Kidney tubule cell (primary cell): ENCODE results near the gene SLC15A2.
"Not testable (repeated sequence)": the region's sequence is repeated elsewhere in the genome, so short reads cannot be mapped to it uniquely, and the experiment has no call there.

ENCODE experiments used
- DNase-seq: peaks from one replicate; pipeline ENCODE4 v3.0.0-alpha.2; 2018; ENCODE audit warnings: low spot score

The SLC15A2 gene, protein sequence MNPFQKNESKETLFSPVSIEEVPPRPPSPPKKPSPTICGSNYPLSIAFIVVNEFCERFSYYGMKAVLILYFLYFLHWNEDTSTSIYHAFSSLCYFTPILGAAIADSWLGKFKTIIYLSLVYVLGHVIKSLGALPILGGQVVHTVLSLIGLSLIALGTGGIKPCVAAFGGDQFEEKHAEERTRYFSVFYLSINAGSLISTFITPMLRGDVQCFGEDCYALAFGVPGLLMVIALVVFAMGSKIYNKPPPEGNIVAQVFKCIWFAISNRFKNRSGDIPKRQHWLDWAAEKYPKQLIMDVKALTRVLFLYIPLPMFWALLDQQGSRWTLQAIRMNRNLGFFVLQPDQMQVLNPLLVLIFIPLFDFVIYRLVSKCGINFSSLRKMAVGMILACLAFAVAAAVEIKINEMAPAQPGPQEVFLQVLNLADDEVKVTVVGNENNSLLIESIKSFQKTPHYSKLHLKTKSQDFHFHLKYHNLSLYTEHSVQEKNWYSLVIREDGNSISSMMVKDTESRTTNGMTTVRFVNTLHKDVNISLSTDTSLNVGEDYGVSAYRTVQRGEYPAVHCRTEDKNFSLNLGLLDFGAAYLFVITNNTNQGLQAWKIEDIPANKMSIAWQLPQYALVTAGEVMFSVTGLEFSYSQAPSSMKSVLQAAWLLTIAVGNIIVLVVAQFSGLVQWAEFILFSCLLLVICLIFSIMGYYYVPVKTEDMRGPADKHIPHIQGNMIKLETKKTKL

DNA sequence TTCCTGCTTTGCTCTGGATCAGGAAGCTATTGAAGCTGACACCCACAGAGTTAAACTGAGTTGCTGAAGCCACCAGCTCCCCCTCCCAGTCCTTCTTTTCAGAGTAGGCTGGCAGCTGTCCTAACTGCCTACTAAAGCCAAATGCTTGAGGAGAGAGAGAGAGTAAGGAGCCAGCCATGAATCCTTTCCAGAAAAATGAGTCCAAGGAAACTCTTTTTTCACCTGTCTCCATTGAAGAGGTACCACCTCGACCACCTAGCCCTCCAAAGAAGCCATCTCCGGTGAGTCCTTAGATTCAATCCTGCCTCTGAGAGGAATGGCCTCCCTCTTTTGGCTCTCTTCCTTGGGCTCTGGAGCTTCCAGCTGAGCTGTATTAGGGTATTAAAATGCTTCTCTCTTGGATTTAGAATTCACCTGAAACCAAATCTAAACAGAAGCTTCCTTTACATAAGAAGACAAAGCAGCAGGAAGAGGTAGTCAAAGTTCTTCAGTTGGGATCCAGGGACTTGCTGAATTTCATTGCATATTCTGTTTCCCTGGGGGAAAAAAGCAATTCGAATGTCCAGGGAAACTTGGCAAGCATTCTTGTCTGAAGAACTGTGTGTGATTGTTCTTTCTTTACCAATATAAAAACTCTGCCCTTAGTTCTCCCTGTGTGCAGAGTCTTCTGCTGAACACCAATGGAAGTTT, at the start of gene SLC15A2:
Gene SLC15A2 (plus strand): TSS at position 101 of the 690 bp plus-strand sequence. CDS start 76 bp downstream, at position 177.
- peak; percentile 15 for DNase-seq

DNA sequence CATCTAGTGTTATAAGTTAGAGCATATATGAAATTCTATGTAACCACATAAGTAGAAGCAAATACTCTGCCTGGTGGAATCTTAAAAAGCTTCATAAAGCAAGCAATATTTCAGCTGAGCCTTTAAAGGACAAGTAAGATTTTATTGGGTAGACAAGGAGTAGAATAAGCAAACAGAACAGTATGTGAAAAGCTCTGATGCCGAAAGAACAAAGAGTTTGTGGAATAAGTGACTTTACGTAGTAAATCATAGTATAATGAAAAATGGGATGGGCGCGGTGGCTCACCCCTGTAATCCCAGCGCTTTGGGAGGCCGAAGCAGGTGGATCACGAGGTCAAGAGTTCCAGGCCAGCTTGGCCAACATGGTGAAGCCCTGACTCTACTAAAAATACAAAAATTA, 49.3 kb upstream of the SLC15A2 start:
- no peak for DNase-seq

DNA sequence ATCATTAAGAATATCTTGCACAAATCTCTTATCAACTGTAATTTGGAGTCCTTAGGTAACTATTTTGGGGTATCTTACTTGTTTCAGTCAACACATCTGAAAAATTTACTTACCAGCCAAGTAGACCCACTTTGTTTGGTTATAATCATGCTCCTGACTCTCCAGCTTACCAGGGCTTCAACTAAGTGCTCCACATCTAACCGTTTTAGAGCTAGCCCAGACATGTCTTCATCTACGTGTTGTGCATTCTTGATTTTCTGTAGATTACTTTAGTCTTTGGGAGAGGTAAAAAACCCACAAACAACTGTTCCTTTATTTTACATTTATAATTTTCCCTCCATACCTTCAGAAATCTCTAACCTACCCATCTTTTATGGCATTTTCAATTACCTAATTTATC, 41.9 kb upstream of the SLC15A2 start:
- DNase-seq, result no peak

DNA sequence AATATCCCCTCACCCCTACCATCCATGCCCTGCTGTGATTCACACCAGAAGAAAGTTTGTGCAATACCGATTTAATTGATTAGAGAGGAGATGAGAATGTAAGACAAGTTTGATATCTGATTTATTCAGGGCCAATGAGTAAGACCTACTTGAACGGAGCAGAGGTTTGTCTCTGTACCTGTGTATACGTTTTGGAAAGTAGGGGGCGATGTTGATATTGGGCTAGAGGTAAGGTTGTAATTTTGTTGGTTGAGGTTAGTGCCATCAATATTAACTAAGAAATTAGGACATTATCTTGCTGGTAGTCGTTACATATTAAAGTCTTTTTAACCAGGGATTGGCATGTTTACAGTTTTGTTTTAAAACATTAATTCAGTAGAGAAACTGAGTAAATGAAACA, 38.6 kb upstream of the SLC15A2 start:
- DNase-seq, result peak; percentile 42

DNA sequence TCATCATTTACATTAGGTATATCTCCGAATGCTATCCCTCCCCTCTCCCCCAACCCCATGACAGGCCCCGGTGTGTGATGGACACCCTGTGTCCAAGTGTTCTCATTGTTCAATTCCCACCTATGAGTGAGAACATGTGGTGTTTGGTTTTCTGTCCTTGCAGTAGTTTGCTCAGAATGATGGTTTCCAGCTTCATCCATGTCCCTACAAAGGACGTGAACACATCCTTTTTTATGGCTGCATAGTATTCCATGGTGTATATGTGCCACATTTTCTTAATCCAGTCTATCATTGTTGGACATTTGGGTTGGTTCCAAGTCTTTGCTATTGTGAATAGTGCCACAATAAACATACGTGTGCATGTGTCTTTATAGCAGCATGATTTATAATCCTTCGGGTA, 36.4 kb upstream of the SLC15A2 start:
- DNase-seq, result not testable (repeated sequence)

DNA sequence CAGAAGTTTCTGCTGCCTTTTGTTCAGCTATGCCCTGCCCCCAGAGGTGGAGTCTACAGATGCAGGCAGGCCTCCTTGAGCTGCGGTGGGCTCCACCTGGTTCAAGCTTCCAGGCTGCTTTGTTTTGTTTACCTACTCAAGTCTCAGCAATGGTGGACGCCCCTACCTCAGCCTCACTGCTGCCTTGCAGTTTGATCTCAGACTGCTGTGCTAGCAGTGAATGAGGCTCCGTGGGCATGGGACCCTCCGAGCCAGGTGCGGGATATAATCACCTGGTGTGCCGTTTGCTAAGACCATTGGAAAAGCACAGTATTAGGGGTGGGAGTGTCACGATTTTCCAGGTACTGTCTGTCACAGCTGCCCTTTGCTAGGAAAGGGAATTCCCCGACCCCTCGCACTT, 31.0 kb upstream of the SLC15A2 start:
- DNase-seq, result not testable (repeated sequence)

DNA sequence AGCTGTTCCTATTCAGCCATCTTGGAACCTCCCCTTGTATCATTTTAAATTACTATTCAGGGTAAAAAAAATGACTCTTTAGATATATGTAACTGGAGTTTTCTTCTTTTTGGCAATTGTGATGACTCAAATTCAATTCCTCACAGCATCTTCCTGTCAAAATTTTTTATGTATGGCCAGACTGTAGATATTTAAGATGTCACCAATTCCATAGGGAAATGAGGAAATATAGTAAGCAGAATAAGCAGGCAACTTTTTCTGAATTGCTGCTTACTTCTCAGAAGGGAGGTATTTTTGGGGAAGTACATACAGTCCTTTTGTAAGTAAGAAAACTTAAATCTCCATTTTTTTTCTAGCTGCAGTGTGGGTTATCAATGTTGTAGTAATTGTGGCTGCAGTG, 30.4 kb upstream of the SLC15A2 start:
- DNase-seq, result no peak

DNA sequence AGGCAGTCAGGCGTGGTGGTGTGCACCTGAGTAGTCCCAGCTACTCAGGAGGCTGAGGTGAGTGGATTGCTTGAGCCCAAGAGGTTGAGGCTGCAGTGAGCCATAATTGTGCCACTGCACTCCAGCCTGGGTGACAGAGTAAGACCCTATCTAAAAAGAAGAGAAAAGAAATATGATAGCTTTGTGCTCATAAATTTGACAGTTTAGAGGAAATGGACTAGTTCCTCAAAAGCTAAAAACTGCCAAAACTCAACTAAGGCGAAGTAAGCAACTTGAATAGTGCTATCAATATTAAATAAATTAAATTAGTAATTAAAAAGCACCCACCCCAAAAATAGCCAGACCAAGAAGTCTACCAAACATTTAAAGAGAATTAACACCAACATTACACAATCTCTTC, 24.5 kb upstream of the SLC15A2 start:
- DNase-seq, result no peak

DNA sequence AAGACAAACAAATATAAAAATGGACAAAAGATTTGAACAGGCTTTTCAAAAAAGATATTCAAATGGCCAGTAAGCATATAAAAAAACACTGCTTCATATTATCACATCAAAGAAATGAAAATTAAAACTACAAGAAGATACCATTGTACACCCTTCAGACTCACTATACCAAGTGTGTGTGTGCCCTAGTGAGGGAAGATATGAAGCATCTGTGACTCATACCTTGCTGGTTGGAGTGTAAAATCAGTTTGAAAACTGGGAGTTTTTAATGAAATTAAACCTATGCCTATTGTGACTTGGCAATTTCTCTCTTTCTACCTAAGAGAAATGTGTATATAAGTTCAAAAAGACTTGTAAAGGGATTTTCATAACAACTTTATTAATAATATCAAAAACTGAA, 23.5 kb upstream of the SLC15A2 start:
- peak; percentile 14 for DNase-seq

DNA sequence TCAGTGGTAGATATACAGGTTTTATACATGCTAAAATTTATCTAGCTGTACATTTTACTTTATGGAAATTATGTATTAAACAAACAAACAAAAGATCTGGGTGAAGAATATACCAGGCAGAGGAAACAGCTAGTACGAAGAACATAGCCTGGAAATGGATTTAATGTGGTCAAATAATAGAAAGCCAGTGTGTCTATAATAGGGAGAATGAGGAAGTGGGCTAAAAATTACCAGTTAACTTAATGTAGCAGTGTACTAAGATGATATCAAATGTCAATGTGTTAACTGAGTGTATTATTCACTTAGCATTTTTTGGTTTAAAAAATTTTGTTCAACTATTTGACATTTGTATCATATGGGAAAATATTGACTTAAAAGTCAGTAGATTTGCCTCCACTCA, 22.8 kb upstream of the SLC15A2 start:
- peak; percentile 11 for DNase-seq

DNA sequence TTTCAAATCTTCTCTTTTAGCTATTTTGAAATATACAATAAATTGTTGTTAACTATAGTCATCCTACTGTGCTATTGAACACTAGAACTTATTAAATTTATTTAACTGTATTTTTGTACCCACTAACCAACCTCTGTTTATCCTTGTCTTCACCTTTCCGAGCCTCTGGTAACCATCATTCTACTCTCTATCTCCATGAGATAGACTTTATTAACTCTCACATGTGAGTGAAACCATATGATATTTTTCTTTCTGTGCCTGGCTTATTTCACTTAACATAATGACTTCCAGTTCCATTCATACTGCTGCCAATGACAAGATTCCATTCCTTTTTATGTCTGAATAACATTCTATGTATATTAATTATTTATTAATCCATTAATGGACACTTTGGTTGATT, 15.8 kb upstream of the SLC15A2 start:
- DNase-seq, result no peak

DNA sequence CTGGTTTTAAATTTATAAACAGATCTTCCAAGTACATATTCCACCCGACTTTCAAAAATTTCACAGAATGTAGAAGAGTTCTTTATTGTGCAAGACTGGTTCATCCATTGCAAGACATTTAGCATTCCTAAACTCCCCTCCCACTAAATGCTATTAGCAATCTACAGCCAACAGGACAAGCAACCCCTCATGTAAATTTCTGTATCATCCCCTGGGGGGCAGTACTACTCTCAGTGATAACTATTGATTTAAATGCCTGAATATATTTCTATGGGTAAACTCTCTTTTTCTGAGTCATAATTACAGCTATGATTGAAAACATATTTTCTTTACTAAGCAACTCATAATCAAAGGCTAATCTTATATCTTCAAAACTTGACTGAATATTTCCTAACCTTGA, 10.7 kb upstream of the SLC15A2 start:
- peak; percentile 33 for DNase-seq

DNA sequence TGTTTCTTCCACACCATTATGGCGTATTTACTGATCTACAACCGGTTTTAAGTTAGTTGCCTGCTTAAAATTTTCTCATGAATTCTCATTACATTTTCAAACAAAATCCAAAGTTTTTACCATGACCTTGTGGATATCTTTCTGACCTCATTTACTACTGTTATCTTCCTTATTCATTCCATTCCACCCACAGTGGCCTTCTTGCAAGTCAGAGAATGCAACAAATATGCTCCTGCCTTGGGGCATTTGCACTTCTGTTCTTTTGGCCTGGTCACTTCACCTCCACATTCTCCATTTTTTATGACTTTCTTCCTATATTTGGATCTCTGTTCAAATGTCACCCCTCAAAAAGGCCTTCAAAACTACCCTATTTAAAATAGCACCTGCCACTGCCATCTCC, 8.8 kb upstream of the SLC15A2 start:
- DNase-seq, result no peak

DNA sequence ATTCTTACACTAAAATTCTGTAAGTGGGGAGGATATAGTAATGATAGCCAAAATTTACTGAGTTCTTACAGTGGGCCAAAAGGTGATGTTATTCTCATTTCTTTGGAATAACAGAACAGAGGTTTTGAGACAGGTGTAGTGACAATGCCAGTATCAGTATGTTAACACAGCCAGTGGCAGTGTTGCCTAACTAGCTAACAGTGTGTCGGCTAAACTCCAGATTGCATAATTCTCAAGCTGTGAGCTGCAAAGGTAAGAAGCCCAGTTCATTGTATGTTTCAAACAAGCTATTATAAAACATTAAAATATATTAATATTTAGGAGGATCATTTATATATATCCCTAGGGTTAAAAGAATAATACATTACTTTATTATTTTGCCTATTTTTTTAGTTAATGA, 920 bp downstream of the SLC15A2 start:
- DNase-seq, result no peak

DNA sequence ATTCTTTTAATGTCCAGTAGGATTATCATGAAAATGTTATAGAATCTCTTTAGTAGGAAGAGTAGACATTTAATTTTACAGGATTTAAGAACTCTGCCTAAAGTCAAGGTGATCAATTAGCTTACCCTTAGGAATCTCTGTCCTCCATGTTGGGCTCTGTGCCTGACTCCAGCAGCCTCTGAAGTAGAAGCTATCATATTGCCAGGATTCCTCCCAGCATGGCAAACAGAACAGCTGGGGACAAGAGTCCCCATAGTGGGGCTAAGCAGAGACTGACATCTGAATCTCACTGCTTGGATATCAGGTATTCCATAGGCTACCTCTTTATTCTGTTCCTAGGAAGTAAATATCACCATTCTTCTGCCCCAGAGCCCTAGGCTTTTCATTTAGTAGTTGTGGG, 1.5 kb downstream of the SLC15A2 start:
- no peak for DNase-seq

DNA sequence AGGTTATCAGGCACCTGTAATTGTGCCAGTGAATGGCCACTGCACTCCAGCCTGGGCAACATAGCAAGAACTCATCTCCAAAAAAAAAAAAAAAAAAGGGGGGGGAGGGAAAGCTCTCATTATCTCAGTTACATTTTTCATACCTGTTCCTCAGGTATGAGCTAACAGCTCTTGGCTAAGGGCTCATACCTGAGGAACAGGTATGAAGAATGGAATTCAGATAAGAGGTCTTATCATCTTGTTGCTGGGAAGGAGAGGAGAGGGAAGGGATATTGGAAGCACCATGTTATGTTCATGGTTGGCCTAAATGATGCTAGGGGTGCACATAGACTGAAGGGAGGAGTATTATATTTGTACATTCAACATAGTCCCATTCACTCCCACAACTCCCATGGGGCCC, 2.6 kb downstream of the SLC15A2 start:
- no peak for DNase-seq

DNA sequence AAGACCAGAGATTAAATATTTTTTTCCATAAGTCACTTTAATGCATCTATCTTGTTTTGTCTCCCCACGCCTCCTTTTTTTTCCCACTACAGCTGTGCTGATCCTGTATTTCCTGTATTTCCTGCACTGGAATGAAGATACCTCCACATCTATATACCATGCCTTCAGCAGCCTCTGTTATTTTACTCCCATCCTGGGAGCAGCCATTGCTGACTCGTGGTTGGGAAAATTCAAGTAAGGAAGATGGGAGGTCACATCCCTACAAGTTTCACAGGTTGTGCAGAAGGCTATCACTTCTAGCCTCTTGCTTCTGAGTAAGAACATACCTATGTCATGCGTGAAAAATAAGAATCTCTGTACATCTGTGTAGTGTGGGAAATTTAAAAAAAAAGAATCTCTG, 3.1 kb downstream of the SLC15A2 start:
- no peak for DNase-seq

DNA sequence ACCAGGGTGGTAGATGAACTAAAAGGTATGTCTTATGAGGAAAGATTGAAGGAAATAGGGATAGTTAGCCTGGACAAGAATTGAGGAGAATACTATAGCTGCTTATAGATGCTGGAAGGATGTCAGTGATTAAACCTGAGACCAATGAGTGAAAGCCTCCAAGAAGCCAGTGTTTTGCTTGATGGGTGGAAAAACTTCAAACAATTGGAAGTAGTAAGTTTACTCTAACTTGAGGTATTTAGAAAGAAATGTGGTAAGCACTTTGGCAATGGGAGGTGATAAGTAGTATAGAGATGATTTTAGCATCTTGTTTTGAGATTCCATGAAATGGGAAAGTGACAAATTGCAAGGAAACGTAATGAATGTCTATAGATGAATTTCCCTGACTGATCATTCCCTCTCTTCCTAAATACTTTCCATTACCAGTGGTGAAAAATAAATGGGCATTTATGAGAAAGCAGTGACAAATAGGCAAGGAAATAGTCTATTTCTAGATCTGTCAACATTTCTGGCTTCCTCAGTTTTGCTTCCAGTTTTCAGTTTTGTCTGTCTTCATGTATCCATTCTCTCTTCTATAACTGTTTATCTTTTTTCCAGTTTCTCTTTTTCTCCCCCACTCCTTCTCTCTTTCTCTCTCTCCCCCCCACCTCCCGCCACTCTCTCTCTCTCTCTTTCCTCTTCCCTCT, 19.2 kb downstream of the SLC15A2 start:
- no peak for DNase-seq

DNA sequence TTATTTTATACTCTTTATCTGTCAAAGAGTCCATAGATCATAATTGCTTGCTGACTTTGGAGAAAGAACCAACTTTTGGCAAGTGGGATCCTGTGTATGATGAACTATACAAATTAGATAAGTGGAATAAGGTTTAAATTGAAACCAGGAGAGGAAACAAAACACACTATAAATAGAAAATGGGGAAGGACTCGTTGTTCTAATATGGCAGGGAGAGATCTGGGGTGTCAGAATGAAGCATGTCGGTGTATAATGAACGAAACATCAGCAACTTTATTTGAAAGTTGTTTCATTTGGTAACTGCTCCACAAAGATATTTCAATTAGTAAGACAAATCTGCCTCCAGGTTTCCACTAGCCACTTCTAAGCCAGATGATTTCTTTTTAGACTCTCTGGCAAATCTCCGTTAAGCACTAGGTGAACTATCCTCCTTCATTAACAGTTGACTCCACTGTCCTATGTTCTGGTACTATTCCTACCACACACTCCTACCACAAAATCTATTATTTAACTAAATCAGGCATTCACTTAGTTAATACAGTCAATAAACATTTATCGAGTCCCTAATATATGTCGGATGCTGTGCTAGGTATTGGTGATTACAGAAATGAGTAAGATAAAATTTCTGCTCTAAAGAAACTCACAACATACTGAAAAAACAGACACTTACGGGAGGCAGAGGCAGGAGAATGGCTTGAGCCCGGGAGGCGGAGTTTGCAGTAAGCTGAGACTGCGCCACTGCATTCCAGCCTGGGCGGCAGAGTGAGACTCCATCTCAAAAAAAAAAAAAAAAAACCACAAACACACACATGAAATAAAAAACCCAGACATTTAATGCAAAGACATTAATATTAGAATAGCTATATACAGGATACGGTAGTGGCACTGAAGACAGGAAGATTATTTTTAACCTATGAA, 20.1 kb downstream of the SLC15A2 start:
- no peak for DNase-seq

DNA sequence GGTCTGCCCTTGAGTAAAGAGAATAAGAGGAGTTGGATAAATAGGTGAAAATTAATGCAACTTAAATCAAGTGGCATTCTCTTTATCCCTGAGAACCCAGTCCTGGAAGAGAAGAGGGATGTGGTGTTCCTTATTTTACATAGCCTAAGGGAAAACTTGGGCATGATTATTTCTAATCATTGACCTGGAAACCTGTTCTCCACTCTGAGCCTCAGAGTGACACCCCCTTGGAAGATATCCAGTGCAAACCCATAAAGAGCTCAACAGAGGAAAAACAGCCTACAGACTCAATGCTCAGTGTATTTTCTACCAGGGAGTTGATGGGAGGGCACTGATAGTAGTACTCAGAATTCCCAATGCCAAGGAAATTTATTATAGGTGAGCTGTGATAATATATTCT, 22.0 kb downstream of the SLC15A2 start:
- DNase-seq, result peak; percentile 10

DNA sequence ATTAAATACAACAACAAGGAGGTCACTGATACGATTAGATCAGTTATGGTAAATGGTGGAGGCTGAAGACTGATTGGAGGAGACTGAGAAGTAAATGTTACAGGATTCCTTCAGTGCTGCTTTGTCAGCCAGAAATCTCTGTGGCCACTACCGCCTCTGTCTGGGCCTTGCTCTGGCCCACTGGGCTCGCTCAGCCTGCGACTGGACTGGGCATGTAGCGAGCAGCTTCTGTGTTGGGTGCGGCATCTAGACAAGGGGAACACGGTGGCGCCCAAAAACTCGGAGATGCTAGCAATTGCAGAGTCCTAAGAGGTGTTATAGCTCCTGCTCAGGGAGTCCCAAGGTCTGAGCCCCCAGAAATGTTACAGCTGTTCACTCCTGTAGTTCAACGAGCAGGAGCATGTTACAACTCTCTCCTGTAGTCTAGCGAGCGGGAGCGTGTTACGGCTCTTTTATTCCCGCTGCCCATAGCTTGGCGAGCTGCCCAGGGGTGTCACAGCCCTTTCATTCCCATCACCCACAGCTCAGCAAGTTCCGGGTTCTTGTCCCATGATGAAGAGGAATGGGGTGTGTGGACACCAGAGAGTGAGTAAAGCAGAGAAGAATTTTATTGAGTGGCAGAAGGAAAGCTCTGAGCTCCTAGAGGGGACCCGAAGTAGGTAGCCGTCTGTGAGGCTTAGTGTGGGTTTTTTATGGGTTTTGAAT, 24.7 kb downstream of the SLC15A2 start:
- DNase-seq, result peak; percentile 56
